Stimulated activated CD8-positive, alpha-beta memory T cell treated with anti-CD3 and anti-CD28 coated beads, Interleukin-4, amount 100 ng/mL, for 4 hours (primary cell): ENCODE results near the gene USP34.
A peak's percentile ranks its signal among the peaks of the same experiment; 100 is the strongest.
"Not testable (repeated sequence)": the region's sequence is repeated elsewhere in the genome, so short reads cannot be mapped to it uniquely, and the experiment has no call there.

ENCODE experiments used
- DNase-seq, 2 donors: peaks; one replicate each; pipeline ENCODE4 v3.0.0-alpha.2; 2020; ENCODE audit warnings: low read depth in 2 of 2, low spot score in 1 of 2

The USP34 gene

GRCh38 chr2:61470965-61471904 lies at the start of gene USP34:
USP34 (minus strand) TSS chr2:61471087; CDS start chr2:61470692, 395 bp downstream.
- peak; percentile 76 to 88 for DNase-seq

DNA sequence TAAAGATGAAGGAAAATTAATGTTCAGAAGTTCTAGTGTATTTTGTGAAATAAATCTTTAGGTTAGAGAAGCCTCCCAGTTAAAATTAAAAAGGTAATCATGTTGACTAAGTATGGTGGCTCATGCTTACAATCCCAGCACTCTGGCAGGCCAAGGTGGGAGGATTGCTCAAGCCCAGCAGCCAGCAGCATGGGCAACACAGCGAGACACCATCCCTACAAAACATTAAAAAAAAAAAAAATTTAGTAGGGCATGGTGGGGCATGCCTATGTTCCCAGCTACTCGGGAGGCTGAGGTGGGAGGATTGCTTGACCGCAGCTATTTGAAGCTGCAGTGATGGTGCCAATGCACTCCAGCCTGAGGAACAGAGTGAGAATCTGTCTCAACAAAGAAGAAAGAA lies 49.4 kb upstream of the USP34 start:
- DNase-seq = no peak

GRCh38 chr2:61512768-61513398 lies 42.0 kb upstream of the USP34 start:
- DNase-seq = no peak

DNA sequence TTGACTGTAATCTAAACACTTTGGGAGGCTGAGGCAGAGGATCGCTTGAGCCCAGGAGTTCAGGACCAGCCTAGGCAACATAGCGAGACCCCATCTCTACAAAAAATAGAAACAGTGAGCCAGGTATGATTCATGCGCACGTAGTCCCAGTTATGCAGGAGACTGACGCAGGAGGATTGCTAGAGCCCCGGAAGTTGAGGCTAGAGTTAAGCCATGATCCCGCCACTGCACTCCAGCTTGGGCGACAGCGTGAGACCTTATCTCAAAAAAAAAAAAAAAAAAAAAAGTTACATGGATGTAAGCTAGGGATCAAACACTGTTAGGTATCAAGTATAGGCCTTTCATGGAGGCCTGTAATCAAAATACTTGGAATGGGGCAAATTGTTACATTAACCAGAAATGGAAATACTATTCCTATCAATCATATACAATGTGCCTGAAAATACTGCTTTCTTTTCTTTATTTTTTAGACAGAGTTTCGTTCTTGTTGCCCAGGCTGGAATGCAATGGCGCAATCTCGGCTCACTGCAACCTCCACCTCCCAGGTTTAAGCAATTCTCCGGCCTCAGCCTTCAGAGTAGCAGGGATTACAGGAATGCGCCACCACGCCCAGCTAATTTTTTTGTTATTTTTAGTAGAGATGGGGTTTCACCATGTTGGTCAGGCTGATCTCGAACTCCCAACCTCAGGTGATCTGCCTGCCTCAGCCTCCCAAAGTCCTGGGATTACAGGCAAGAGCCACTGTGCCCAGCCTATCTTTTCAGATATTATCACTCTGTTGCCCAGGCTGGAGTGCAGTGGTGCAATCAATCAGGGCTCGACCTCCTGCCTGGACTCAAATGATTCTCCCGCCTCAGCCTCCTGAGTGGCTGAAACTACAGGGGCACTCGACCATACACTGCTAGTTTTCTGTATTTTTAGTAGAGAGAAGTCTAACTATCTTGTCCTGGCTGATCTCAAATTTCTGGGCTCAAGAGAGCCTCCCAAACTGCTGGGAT lies 40.1 kb upstream of the USP34 start:
- no peak for DNase-seq

GRCh38 chr2:61504949-61505348 lies 34.1 kb upstream of the USP34 start:
- no peak for DNase-seq

DNA sequence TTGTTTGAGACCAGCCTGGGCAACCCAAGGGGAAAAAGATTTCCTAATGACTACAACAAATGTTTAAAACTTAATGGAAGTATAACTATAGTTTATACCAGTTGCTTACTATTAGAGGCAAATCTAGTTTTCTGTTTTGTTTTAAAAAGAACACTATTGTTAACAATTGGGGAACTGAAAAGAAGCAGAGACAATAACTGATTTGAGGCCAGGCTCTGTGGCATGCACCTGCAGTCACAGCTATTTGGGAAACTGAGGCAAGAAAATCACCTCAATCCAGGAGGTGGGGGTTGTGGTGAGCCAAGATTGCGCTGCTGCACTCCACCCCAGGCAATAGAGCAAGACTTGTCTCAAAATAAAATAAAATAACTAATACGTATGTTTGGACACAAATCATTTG lies 28.2 kb upstream of the USP34 start:
- no peak for DNase-seq

- DNase-seq = no peak
Observed at GRCh38 chr2:61493523-61493942, 22.6 kb upstream of the USP34 start.

DNA sequence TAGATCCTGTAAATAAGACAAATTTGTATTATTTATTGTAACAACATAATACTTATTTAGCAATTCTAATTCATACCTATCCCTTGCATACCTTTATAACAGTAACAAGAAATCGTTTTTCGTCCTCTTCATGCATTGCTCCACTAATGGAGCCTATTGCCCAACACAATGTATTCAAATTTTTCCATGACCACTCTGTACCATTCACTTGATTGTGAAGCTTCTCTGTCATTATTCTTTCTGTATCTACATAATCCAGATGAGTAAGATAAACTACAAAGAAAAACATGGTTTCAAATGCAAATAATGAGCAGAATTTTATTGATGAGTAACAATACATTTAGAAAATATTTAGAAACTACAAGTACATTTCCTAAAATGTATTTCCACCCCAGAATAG lies 21.6 kb upstream of the USP34 start:
- DNase-seq = no peak

GRCh38 chr2:61485281-61485680 lies 14.4 kb upstream of the USP34 start:
- no peak for DNase-seq

- no peak for DNase-seq
Observed at GRCh38 chr2:61478086-61478485, 7.2 kb upstream of the USP34 start.

GRCh38 chr2:61476929-61477589 lies 6.2 kb upstream of the USP34 start:
- DNase-seq = not testable (repeated sequence)

DNA sequence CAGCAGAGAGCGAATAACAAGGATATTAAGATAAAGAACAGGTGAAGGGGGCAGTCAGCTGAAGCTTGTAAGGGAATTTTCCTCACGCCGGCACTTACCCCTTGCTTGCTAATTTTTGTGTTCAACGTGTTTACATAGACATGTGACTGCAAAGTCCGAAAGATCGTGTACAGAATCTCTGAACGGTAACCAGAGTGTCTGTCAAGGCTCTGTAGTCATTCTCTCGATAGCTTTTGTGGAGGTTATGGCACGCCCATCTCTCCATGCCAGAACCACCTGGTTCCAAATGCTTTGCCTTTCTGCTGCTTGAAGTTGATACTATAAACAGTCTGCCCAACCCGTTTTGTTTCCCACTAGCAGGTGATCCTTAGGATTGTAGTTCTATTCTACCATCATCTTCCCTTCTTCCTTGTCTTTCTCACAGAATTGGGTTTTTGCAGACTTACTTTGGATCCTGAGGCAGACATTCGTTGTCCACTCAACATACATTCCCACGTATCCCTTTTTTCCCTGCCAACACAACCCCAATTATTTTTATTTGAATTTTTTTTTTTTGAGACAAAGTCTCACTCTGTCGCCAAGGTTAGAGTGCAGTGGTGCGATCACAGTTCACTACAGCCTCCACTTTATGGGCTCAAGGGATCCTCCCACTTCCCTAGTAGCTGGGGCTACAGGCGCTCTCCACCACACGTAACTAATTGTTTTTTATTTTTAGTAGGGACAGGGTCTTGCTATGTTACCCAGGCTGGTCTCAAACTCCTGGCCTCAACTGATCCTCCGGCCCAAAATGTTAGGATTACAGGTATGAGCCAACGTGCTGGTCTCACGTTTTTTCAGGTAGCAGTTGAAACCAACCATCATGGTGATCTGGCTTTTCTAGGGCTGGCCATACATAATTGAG lies 1.3 kb upstream of the USP34 start:
- no peak for DNase-seq

- peak; percentile 60 to 79 for DNase-seq
Observed at GRCh38 chr2:61470122-61470951, 550 bp downstream of the USP34 start.

DNA sequence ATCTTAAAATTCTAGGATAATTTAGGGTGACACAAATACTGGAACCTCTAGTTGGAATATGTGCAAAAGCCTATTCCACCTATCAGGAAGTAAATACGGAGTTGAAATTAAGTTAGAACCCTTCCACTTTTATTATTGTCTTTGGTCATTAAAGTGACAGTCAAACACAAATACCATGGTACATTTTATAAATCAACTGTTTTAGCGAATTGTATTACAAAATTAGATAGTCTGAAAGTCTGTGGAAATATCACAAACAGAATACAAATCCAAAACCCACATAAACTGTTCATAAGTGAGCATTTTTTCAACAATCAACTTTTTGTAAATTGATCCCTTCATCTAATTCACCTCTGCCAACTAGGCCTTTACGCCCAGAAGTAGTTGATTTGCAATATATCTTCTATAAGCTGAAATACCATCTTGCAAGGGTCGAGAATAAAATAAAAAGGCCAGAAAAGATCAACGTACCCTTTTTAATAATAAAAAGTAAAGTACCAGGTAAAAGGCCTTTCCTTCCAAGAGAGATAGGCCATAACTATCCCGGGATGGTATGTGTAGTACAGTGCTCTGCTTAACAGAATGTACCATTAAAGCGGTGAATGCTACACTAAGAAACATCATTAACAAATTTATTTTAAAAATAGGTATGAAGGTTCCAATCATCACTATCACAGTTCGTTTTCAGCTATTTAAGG lies 1.3 kb downstream of the USP34 start:
- no peak for DNase-seq

DNA sequence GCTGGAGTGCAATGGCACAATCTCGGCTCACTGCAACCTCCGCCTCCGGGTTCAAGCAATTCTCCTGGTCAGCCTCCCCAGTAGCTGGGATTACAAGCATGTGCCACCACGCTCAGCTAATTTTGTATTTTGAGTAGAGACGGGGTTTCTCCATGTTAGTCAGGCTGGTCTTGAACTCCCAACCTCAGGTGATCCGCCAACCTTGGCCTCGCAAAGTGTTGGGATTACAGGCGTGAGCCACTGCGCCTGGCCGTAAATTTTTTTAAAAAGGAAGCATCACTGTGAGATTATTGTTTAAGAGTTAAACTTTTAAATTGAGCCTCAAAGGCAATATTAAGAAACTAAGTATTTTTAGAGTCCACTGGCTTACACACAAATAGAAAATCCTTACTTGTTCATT lies 2.7 kb downstream of the USP34 start:
- not testable (repeated sequence) for DNase-seq

- DNase-seq = no peak
Observed at GRCh38 chr2:61465045-61465444, 5.8 kb downstream of the USP34 start.

GRCh38 chr2:61463769-61464475 lies 7.0 kb downstream of the USP34 start:
- DNase-seq = no peak

DNA sequence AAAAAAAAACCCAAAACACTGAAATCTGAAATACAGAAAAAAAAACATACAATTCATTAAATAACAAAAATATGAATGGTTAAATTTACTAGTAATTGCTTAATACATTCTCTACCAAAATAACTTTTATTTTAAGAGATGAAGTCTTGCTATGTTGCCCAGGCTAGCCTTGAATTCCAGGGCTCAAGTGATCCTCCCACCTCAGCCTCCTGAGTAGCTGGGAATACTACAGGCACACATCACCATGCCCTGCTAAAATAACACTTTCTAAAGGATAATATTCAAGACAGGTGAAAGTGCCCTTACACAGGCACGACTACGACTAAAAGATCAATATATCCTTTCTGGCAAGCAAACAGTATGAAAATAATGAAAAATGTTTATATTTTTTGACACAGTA lies 9.5 kb downstream of the USP34 start:
- DNase-seq = no peak
